PFSK-1 (cell line): ENCODE measurements around the gene AP1B1.

ENCODE experiments used
- FOXP2 ChIP-seq: optimal IDR thresholded peaks from 2 replicates; pipeline ENCODE3; 2011; ENCODE audit warnings: borderline replicate concordance, control low read depth, inconsistent platforms; ENCODE audit not compliant: insufficient read depth; ENCODE audit errors: extremely low read length, extremely low read depth
- POLR2AphosphoS5 ChIP-seq: IDR thresholded peaks from 2 replicates; pipeline ENCODE4 v1.6.1; 2012; ENCODE audit warnings: low read depth, mild to moderate bottlenecking, control low read depth, low read length, moderate library complexity
- REST ChIP-seq, 2 experiments: IDR thresholded peaks; 2 replicates each; pipeline versions ENCODE4 v1.6.1 to v1.8.0; 2011 to 2012; ENCODE audit warnings: low read depth in 2 of 2, low read length in 2 of 2, control low read depth in 1 of 2, inconsistent platforms in 1 of 2, mild to moderate bottlenecking in 1 of 2, moderate library complexity in 1 of 2; ENCODE audit not compliant: insufficient read depth in 1 of 2
- SIN3A ChIP-seq: IDR thresholded peaks from 2 replicates; pipeline ENCODE4 v1.6.1; 2012; ENCODE audit warnings: mild to moderate bottlenecking, low read length, moderate library complexity, borderline replicate concordance; ENCODE audit not compliant: insufficient read depth
- TAF1 ChIP-seq: IDR thresholded peaks from 2 replicates; pipeline ENCODE4 v1.6.1; 2012; ENCODE audit warnings: low read length, control low read depth, borderline replicate concordance; ENCODE audit not compliant: insufficient read depth

The AP1B1 gene

GRCh38 chr22:29427176-29427760 lies 38.9 kb upstream of the AP1B1 start:
- no peak for TF ChIP-seq POLR2AphosphoS5
- TF ChIP-seq TAF1 = no peak
- TF ChIP-seq SIN3A = no peak

GRCh38 chr22:29426476-29426875 lies 38.1 kb upstream of the AP1B1 start:
- TF ChIP-seq REST (IDR thresholded peaks at IDR 0.05; ENCODE audit: insufficient read depth in 1 of 2, low read depth in 2 of 2, low read length in 2 of 2) (no peak), TAF1 (no peak), POLR2AphosphoS5 (no peak), FOXP2 (no peak), SIN3A (no peak)

- TF ChIP-seq TAF1 = no peak
- TF ChIP-seq FOXP2 = no peak
- TF ChIP-seq POLR2AphosphoS5 = no peak
- TF ChIP-seq REST (IDR thresholded peaks at IDR 0.05; ENCODE audit: insufficient read depth in 1 of 2, low read depth in 2 of 2, low read length in 2 of 2) = no peak
- TF ChIP-seq SIN3A = no peak
Observed at GRCh38 chr22:29408940-29409339, 20.6 kb upstream of the AP1B1 start.

GRCh38 chr22:29400576-29400975 lies 12.2 kb upstream of the AP1B1 start:
- TF ChIP-seq REST (IDR thresholded peaks at IDR 0.05; ENCODE audit: insufficient read depth in 1 of 2, low read depth in 2 of 2, low read length in 2 of 2) (no peak), FOXP2 (no peak), TAF1 (no peak), SIN3A (no peak), POLR2AphosphoS5 (no peak)

- TF ChIP-seq REST (IDR thresholded peaks at IDR 0.05; ENCODE audit: insufficient read depth in 1 of 2, low read depth in 2 of 2, low read length in 2 of 2) = no peak
- no peak for TF ChIP-seq FOXP2
- no peak for TF ChIP-seq POLR2AphosphoS5
- no peak for TF ChIP-seq TAF1
- no peak for TF ChIP-seq SIN3A
Observed at GRCh38 chr22:29397791-29398190, 9.4 kb upstream of the AP1B1 start.
